Kidney epithelial cell (primary cell): ENCODE data around the gene MPPED1. TPM values are rescaled to one million over a fixed set of nuclear protein-coding genes. Genes with fewer than 3 reads are reported as not detected.

Experiments
- DNase-seq: peaks from one replicate; pipeline ENCODE4 v3.0.0-alpha.2; 2010; ENCODE audit warnings: low read depth
- H3K27me3 ChIP-seq: 2 replicates; pipeline ENCODE4 v1.6.0; 2011; ENCODE audit warnings: low read length; ENCODE audit not compliant: control insufficient read depth, insufficient read depth
- H3K36me3 ChIP-seq: 2 replicates; pipeline ENCODE4 v1.5.1; 2011; ENCODE audit warnings: low read length; ENCODE audit not compliant: control insufficient read depth, insufficient read depth
- H3K4me3 ChIP-seq: 2 replicates; pipeline ENCODE4 v1.5.1; 2011; ENCODE audit warnings: low read depth, mild to moderate bottlenecking, control low read depth, low read length
- total RNA-seq: library from RNA; depleted of rRNA; stranded (reverse); fragments of >200 nt; gene quantifications from 2 replicates; pipeline ENCODE4 v1.2.3, GENCODE V29; 2015
- TF ChIP-seq, protein P1 (sequence below): IDR thresholded peaks from 2 replicates; pipeline ENCODE4 v1.5.1; 2011; ENCODE audit warnings: mild to moderate bottlenecking, moderate library complexity, low read length, control low read depth, inconsistent platforms; ENCODE audit not compliant: insufficient read depth, poor library complexity, severe bottlenecking

MPPED1 gene
- total RNA-seq, 1 donor from 2014 or later = not detected

GRCh38 chr22:43465291-43466015 lies 53.6 kb downstream of the MPPED1 start:
- no peak for DNase-seq
- Histone ChIP-seq H3K27me3 (peaks cover 2% of the 10 kb centered on the region), H3K36me3 (no peaks in the 10 kb centered on the region), H3K4me3 (no peak overlapping the region)
- TF ChIP-seq, protein P1, sequence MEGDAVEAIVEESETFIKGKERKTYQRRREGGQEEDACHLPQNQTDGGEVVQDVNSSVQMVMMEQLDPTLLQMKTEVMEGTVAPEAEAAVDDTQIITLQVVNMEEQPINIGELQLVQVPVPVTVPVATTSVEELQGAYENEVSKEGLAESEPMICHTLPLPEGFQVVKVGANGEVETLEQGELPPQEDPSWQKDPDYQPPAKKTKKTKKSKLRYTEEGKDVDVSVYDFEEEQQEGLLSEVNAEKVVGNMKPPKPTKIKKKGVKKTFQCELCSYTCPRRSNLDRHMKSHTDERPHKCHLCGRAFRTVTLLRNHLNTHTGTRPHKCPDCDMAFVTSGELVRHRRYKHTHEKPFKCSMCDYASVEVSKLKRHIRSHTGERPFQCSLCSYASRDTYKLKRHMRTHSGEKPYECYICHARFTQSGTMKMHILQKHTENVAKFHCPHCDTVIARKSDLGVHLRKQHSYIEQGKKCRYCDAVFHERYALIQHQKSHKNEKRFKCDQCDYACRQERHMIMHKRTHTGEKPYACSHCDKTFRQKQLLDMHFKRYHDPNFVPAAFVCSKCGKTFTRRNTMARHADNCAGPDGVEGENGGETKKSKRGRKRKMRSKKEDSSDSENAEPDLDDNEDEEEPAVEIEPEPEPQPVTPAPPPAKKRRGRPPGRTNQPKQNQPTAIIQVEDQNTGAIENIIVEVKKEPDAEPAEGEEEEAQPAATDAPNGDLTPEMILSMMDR = no peak

DNA sequence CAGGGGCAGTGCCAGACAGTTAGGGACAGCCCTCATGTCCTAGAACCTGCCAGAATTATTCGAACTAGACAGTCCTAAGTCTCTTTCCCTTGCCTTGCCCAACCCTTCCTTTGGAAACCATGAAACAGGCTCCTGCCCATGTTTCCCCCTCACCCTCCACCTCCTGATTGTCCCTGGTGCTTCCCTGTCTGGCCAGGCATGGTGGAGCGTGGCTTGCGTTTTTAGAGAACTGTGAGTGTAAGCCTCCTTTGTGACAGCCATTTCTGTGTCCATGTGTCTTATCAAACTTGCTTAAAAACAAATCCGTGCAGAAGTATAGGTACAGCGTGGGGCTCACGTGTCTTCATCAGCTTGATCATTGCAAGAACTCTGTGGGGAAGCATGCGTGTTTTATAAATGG lies 54.9 kb downstream of the MPPED1 start:
- DNase-seq = no peak
- TF ChIP-seq, protein P1 = no peak
- H3K36me3 ChIP-seq = no peaks in the 10 kb centered on the region
- H3K27me3 ChIP-seq = peaks cover 2% of the 10 kb centered on the region
- H3K4me3 ChIP-seq = no peak overlapping the region

DNA sequence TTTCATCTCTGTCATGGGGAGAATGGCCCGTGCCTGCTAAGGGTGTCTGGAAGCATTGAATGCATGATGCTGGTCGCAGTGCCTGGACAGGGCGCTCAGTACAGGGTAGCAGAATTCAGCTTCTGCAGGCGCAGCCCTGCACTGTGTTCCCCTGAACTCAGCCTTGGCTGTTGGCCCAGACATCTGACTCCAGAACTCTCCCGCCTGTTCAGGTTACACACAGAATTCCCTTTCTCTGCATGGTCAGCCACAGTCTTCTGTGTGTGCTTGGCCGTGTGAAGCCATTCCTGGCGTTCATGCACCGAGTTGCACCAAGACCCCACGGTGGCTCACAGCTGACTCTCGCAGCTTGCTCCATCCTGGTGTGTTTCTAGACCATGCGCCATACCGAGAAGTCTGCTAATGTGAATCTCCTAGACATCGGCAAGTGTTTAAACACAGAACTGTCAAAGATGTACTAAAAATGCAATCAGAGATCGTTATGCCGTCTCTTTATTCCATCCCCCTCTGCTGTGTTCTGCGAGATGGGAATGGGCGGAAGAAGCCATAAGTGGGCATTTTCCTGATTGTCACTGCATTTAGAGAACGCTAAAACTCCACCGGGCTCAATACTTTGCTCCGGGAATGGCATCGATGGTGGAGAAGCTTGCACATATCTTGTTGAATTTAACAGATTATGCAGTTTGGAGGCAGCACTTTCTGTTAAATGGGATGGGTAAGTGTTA lies 55.6 kb downstream of the MPPED1 start:
- DNase-seq = no peak
- Histone ChIP-seq H3K36me3 (no peaks in the 10 kb centered on the region), H3K27me3 (peaks cover 2% of the 10 kb centered on the region), H3K4me3 (no peak overlapping the region)
- TF ChIP-seq, protein P1 = no peak

- DNase-seq = no peak
- H3K36me3 ChIP-seq = no peaks in the 10 kb centered on the region
- H3K4me3 ChIP-seq = no peak overlapping the region
- TF ChIP-seq, protein P1 = no peak
- H3K27me3 ChIP-seq = peaks cover 2% of the 10 kb centered on the region
Observed at GRCh38 chr22:43470253-43470652, 58.4 kb downstream of the MPPED1 start.

DNA sequence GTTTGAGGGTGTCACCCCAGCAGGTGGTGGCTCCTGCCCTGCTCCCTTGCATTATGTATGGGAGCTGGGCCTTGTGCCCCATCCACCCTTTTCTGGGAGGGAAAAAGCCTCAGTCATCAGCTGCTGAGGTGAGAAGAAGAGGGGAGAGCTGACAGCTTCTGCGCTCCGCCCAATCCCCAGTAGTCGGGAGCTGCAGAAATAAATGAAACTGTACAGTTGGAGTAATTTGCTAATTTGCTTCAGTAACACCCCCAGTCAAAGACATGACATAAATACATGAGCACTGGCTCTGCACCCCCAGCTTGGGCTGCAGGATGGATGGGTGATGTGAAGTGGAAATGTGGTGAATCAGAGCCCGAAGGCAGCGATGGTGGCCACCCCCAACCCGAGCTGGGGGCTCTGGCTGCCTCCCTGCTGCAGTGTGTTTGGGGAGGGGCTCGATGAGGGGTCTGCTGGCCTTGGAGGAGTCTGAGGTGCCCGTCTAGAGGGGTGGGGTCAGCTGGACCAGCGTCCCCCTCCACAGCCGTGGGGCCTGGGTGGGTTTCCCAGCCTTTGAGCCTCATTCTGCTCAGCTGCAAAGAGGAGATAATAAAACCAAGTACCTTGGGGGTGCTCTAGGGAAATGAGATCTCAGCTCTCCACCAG lies 59.2 kb downstream of the MPPED1 start:
- Histone ChIP-seq H3K27me3 (peaks cover 2% of the 10 kb centered on the region), H3K4me3 (no peak overlapping the region), H3K36me3 (no peaks in the 10 kb centered on the region)
- TF ChIP-seq, protein P1 = no peak
- no peak for DNase-seq
